Fibroblast of lung (primary cell): ENCODE measurements around the gene GTF2A1. TPM values are rescaled to one million over a fixed set of nuclear protein-coding genes. Genes with fewer than 3 reads are reported as not detected.

ENCODE experiments used
- DNase-seq, 2 donors: peaks; one replicate each; pipeline versions ENCODE4 v3.0.0 to v3.0.0-alpha.2; 2010; ENCODE audit warnings: low read depth in 2 of 2
- H2AFZ ChIP-seq: 2 replicates; pipeline ENCODE4 v1.5.1; 2012; ENCODE audit warnings: low read length, control low read depth, inconsistent platforms
- H3K27ac ChIP-seq: 2 replicates; pipeline ENCODE4 v1.5.1; 2011; ENCODE audit warnings: low read length, control low read depth; ENCODE audit not compliant: insufficient read depth
- H3K27me3 ChIP-seq: 2 replicates; pipeline ENCODE4 v1.5.1; 2011; ENCODE audit warnings: mild to moderate bottlenecking, low read length; ENCODE audit not compliant: control insufficient read depth, insufficient read depth
- H3K36me3 ChIP-seq: 2 replicates; pipeline ENCODE4 v1.5.1; 2011; ENCODE audit warnings: low read length; ENCODE audit not compliant: control insufficient read depth, insufficient read depth
- H3K4me1 ChIP-seq: 2 replicates; pipeline ENCODE4 v1.5.1; 2011; ENCODE audit warnings: low read length; ENCODE audit not compliant: control insufficient read depth, insufficient read depth; ENCODE audit errors: extremely low read depth
- H3K4me2 ChIP-seq: 2 replicates; pipeline ENCODE4 v1.5.1; 2011; ENCODE audit warnings: low read length, control low read depth; ENCODE audit not compliant: insufficient read depth; ENCODE audit errors: extremely low read depth
- H3K4me3 ChIP-seq, 4 experiments: fragments of 200-600 bp in 1 of 4; sonication (generic) in 1 of 4; replicated peaks in 1 of 4; 2 replicates each; pipeline ENCODE4 v1.5.1; 2011 to 2016; ENCODE audit warnings: low read length in 4 of 4, low read depth in 3 of 4, mild to moderate bottlenecking in 3 of 4, control low read depth in 2 of 4, inconsistent platforms in 1 of 4, mixed read lengths in 1 of 4; ENCODE audit not compliant: insufficient read depth in 1 of 4; ENCODE audit errors: control extremely low read depth in 1 of 4
- H3K79me2 ChIP-seq: 2 replicates; pipeline ENCODE4 v1.5.1; 2012; ENCODE audit warnings: mild to moderate bottlenecking, low read length, inconsistent platforms; ENCODE audit not compliant: control insufficient read depth, insufficient read depth
- H3K9ac ChIP-seq: 2 replicates; pipeline ENCODE4 v1.5.1; 2011; ENCODE audit warnings: mild to moderate bottlenecking, low read length, control low read depth; ENCODE audit not compliant: insufficient read depth
- H3K9me3 ChIP-seq: 2 replicates; pipeline ENCODE4 v1.5.1; 2012; ENCODE audit warnings: low read depth, low read length; ENCODE audit not compliant: control insufficient read depth, insufficient read depth
- H4K20me1 ChIP-seq: 2 replicates; pipeline ENCODE4 v1.5.1; 2011; ENCODE audit warnings: low read length; ENCODE audit not compliant: control insufficient read depth, insufficient read depth; ENCODE audit errors: extremely low read depth
- CTCF ChIP-seq, 2 donors: IDR thresholded peaks in 1 of 2; conservative IDR thresholded peaks in 1 of 2; 1 replicate in 1 of 2; 2 replicates in 1 of 2; pipeline ENCODE4 v1.5.1; 2011 to 2012; ENCODE audit warnings: low read length in 2 of 2, control low read depth in 1 of 2, inconsistent platforms in 1 of 2, low read depth in 1 of 2, mild to moderate bottlenecking in 1 of 2
- EZH2 ChIP-seq: IDR thresholded peaks from 2 replicates; pipeline ENCODE4 v1.5.1; 2012; ENCODE audit warnings: low read length, control low read depth, mild to moderate bottlenecking; ENCODE audit errors: missing control alignments
- polyA plus RNA-seq, 2 donors: library from polyadenylated mRNA; depleted of rRNA in 1 of 2; stranded (reverse) in 1 of 2; unstranded in 1 of 2; fragments of >200 nt; gene quantifications; 2 replicates each; pipeline ENCODE4 v1.2.1, GENCODE V29; 2011 to 2012; ENCODE audit warnings: missing spikeins in 1 of 2
- total RNA-seq: library from RNA; depleted of rRNA; stranded (reverse); fragments of >200 nt; gene quantifications from 2 replicates; pipeline ENCODE4 v1.2.1, GENCODE V29; 2014

Gene GTF2A1
- total and polyA plus RNA-seq, 2 donors (not counting 1 experiment from before 2014, with no cell fraction given): 23.2 to 32.7 TPM

GRCh38 chr14:81206115-81206514 is 14.6 kb downstream of the GTF2A1 start:
- H3K4me2 ChIP-seq: no peak overlapping the region
- no peaks in the 10 kb centered on the region for H3K27me3 ChIP-seq
- no peaks in the 10 kb centered on the region for H4K20me1 ChIP-seq
- no peak for TF ChIP-seq CTCF (conservative IDR thresholded peaks at IDR 0.05 in 1 of 2, IDR thresholded peaks at IDR 0.05 in 1 of 2; ENCODE audit: low read depth in 1 of 2, low read length in 2 of 2)
- no peak for TF ChIP-seq EZH2
- H3K4me1 ChIP-seq: no peaks in the 10 kb centered on the region
- no peak overlapping the region for H3K4me3 ChIP-seq
- H3K9me3 ChIP-seq: no peaks in the 10 kb centered on the region
- no peak overlapping the region for H2AFZ ChIP-seq
- peaks cover 2% of the 10 kb centered on the region for H3K36me3 ChIP-seq
- H3K79me2 ChIP-seq: peaks cover 14% of the 10 kb centered on the region
- no peak for DNase-seq
- H3K27ac ChIP-seq: no peak overlapping the region
- no peak overlapping the region for H3K9ac ChIP-seq

- Histone ChIP-seq H3K36me3 (peaks cover 2% of the 10 kb centered on the region), H3K9ac (no peak overlapping the region), H3K4me2 (no peak overlapping the region), H4K20me1 (no peaks in the 10 kb centered on the region), H3K27me3 (no peaks in the 10 kb centered on the region), H3K27ac (no peak overlapping the region), H3K4me1 (no peaks in the 10 kb centered on the region), H3K79me2 (peaks cover 10% of the 10 kb centered on the region), H2AFZ (no peak overlapping the region), H3K9me3 (no peaks in the 10 kb centered on the region), H3K4me3 (no peak overlapping the region)
- TF ChIP-seq CTCF (conservative IDR thresholded peaks at IDR 0.05 in 1 of 2, IDR thresholded peaks at IDR 0.05 in 1 of 2; ENCODE audit: low read depth in 1 of 2, low read length in 2 of 2) (no peak), EZH2 (no peak)
- DNase-seq: no peak
Observed at GRCh38 chr14:81205639-81206038, 15.1 kb downstream of the GTF2A1 start.

- Histone ChIP-seq H3K9ac (no peak overlapping the region), H2AFZ (no peak overlapping the region), H3K36me3 (peaks cover 5% of the 10 kb centered on the region), H3K79me2 (no peaks in the 10 kb centered on the region), H3K27me3 (no peaks in the 10 kb centered on the region), H4K20me1 (no peaks in the 10 kb centered on the region), H3K4me2 (no peak overlapping the region), H3K27ac (no peak overlapping the region), H3K4me1 (no peaks in the 10 kb centered on the region), H3K4me3 (no peak overlapping the region), H3K9me3 (no peaks in the 10 kb centered on the region)
- DNase-seq: no peak
- no peak for TF ChIP-seq CTCF (conservative IDR thresholded peaks at IDR 0.05 in 1 of 2, IDR thresholded peaks at IDR 0.05 in 1 of 2; ENCODE audit: low read depth in 1 of 2, low read length in 2 of 2)
- TF ChIP-seq EZH2: no peak
Observed at GRCh38 chr14:81200054-81200453, 20.7 kb downstream of the GTF2A1 start.
